ENCODE measurements around the gene NARF.
"Not testable (repeated sequence)": the region's sequence is repeated elsewhere in the genome, so short reads cannot be mapped to it uniquely, and the experiment has no call there.

Gene NARF

DNA sequence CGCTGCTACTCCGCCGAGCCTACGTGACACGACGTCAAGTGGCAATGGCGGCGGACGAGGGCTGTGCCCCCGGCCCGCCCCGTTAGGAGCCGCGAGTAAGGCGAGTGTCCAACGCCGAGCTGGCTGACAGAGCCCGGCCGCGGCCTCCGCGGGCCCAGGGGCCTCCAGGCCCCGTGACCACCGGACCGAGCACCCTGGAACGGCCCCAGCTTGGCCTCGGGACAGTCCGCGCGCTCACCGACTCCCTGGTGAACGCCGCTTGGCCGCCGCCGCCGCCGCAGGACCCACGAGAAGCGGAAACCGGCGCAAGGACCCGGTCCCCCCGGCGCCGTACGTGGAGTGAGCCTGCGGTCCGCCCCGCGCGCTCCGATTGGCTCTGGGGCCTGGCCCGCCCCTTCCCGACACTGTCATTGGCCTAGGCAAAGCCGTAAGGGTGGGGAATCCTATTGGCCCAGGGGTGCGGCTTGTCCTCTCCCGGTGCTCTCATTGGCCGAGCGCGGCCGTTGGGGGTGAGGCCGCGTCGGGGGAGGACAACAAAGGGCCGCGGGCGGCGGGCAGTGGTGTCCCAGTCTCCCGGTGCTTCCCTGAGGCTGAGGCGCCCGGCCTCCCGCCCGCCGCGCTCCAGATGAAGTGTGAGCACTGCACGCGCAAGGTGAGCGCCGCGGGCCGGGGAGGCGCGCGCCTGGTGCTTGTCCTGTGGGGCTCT, at the start of gene NARF:
TSS of gene NARF (plus strand) at position 563 of the 706 bp plus-strand sequence. CDS start at position 626, 63 bp downstream.
- DNase-seq = peak; percentile 95 to 100 (median 99)
- intact Hi-C loops (cut with DNase I) = loop anchor here (5.0 kb wide), 1 partner anchor 39 kb away; no protein-coding TSS in a partner anchor

DNA sequence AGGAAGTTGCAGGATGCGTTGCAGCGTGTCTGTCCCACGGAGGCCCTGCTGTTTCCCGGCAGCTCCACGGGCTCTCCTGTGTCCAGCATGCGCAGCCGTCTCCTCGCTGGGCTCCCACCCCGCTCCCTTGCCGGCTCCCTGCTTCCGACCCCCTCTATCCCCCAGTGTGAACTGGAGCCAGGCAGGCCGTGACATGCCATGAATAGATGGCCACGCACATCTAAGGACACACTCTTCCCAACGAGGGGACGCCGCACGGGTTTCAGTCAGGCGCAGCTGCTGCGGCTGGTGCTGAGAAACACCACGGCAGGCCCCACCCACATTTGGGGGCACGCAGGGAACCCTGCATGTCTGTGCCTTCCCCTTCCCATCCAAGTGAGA, 49.6 kb upstream of the NARF start:
- no peak for DNase-seq
- intact Hi-C loops (cut with DNase I) = no loop called here

DNA sequence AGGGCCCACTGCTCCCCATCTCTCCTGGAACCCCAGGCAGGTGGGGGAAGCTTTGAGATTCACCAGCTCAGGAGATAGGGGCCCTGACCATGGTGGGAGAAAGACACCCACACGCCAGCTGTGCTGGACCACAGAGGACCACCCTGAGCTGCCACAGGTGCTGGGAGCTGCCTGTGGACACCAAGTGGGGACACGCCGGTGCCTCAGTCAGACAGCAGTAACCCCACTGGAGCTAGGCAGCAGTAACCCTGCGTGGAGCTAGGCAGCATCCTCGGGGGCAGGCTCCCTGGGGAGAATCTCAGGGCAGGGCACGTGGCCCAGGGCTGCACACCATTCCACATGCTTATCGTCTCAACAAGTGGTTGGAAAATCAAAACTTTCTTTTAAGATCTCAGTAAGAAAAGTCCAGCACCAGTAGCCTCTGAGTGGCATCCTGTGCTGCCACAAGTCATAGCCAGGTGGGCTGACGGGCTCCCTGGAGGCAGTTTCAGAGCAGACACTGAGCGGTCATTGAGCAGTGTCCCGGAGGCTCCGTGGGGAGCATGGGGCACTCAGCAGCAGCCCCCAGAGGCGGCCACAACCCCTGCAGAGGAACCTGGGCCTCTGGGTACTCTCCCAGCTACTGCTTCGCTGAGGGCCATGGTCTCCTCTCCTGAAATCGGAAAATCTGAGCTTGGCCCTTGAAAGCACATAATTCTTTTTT, 48.4 kb upstream of the NARF start:
- DNase-seq = no peak
- intact Hi-C loops (cut with DNase I) = loop anchor here (10.0 kb wide), 1 partner anchor 165 kb away; no protein-coding TSS in a partner anchor

DNA sequence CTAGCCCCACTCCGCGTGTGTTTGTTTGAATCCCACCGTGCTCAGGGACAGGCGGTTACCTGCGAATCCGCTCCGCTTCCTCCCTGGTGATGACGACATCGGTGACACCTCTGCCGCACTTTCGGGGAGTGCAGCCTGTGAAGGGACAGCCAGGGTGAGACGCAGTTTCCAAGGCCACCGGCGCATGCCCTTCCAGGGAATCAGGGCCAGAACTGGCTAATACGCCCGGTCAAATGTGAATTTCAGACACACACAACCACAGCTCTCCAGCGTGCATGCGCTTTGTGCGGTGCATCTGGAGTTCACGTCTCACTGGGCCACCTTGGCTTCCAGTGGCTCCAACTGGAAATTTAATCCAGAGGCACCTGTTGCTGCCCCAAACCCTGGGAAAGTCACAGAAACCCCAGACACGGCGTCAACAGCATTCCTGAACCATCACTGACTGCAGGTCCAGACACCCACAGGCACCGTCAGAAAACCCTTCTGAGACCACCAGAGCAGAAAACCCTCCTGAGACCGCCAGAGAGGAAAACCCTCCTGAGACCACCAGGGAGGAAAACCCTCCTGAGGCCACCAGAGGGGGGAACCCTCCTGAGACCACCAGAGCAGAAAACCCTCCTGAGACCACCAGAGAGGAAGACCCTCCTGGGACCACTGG, 47.0 kb upstream of the NARF start:
- intact Hi-C loops (cut with DNase I) = loop anchor here (10.0 kb wide), 1 partner anchor 167 kb away; no protein-coding TSS in a partner anchor
- no peak for DNase-seq

DNA sequence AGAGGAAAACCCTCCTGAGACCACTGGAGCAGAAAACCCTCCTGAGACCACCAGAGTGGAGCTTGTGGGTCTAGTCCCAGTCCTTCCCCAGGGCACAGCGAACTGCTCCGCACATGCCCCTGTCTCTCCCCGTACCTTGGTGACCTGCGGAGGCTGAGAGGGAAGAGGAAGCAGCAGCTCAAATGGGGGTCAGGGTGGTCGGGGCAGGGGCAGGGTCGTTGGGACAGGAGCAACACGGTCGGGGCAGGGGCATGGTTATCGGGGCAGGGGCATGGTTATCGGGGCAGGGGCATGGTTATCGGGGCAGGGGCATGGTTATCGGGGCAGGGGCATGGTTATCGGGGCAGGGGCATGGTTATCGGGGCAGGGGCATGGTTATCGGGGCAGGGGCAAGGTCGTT, 46.5 kb upstream of the NARF start:
- intact Hi-C loops (cut with DNase I) = loop anchor here (10.0 kb wide), 1 partner anchor 167 kb away; no protein-coding TSS in a partner anchor
- DNase-seq = not testable (repeated sequence)

DNA sequence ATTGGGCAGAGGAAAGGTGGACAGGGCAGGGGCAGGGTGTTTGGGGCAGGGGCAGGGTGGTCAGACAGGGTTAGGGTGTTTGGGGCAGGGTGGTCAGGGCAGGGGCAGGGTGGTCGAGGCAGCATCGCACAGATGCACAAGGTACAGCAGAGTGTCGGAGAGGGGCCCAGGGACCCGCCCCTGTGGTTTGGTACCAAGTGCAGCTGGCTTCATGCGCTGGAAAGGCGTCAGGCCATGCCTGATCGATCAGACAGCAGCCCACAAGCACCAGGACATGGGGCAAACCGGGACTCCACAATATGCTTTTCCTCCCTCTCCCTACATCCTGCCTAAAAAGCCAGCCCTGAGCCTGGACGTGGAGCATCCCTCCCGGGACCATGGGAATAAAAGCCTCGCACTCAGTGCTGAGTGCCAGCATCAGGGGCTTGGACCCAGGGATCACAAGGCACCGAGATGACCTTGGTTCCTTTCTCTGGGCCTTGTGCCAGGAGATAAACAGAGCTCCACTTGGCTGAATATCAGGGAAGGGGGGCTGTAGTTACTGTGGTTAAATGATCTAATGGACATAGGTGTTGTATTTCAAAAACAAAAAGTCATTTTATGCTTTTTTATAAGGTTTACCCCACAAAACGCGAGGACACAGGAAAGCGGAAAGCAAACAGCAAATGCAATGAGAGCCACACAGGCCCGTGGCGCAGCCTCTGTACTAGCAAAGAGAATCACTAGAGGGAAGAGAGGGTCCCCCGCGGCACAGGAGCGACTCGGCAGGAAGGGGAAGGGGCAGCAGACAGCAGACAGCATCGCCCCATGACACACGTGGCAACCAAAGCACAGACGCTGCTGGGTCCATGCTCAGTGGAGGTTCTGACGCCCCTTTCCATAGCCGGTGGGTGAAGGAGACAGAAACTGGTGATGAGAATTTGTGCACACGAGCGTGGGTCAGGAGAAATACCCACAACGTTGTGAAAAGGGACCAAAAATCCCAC, 45.7 kb upstream of the NARF start:
- intact Hi-C loops (cut with DNase I) = loop anchor here (10.0 kb wide), 1 partner anchor 168 kb away; no protein-coding TSS in a partner anchor

DNA sequence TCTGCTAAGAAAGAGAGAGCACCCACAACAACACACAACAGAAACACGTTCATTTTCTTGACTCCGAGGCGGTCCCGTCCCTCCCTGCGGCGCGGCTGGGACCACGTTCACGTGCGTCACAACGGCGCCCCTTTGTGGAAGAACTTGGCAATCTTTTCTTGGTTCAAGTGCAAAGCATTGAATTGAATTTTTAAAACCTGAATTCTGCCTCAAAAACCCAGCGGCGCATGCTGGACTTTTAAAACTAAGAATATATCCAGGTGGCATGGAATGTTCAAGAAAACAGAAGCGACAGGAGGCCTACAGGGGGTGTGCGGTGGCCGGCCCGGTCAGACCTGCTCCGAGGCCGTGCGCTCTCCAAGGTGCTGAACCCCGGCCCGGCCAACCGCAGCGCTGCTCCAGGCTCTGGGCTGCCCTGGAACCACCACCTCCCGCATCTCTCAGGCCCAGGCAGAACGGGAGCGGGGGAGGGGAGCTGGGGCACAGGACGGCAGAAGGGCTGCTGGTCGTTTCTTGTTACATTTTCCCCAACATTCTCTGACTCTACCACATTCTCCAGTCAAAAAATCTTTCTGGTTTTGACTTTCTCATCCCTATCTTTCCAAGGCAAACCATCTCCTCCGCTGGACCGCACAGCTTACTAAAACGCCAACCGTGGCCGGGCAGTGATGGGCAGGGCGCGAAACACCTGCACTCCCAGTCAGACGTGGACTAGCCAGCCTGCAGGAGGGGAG, 43.8 kb upstream of the NARF start:
- intact Hi-C loops (cut with DNase I) = loop anchor here (1.0 to 10.0 kb wide), 2 partner anchors 62 to 170 kb away; no protein-coding TSS in a partner anchor
- DNase-seq = peak in 9 of 10 donors; percentile 40 to 95 (median 68)

More for the DNA sequence above, 45.7 kb upstream of the NARF start:
- DNase-seq = peak in 1 of 10 donors; percentile 67

DNA sequence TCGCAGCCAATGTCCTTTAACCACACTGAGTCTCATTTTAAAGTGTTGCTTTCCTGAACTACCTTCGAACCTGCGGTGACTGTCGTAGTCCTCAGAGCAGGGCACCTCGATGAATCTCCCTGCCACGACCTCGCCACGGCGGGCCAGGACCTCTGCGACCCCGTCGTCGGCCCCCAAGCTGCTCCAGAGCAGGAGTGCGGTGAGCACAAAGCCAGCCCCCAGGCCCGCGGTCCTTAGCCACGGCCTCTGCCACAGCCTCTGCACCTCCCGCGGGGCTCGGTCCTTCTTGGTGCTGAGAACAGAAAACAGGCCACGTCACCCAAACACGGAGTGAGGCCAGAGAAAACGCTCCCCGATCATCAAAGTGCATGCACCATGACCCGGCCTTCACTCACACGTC, 43.2 kb upstream of the NARF start:
- no peak for DNase-seq
- intact Hi-C loops (cut with DNase I) = loop anchor here (10.0 kb wide), 1 partner anchor 171 kb away; no protein-coding TSS in a partner anchor

DNA sequence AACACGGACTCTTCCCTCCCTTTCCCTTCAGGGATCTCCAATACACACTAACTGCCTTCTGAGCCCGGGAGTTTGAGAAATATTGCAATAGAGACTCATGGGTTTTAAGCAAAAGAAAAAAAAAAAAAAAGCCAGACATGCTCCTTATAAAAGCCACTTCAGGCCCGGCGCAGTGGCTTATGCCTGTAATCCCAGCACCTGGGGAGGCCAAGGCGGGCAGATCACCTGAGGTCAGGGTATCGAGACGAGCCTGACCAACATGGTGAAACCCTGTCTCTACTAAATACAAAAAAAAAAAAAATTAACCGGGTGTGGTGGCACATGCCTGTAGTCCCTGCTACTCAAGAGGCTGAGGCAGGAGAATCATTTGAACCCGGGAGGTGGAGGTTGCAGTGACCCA, 42.8 kb upstream of the NARF start:
- DNase-seq = no peak
- intact Hi-C loops (cut with DNase I) = loop anchor here (10.0 kb wide), 1 partner anchor 171 kb away; no protein-coding TSS in a partner anchor

DNA sequence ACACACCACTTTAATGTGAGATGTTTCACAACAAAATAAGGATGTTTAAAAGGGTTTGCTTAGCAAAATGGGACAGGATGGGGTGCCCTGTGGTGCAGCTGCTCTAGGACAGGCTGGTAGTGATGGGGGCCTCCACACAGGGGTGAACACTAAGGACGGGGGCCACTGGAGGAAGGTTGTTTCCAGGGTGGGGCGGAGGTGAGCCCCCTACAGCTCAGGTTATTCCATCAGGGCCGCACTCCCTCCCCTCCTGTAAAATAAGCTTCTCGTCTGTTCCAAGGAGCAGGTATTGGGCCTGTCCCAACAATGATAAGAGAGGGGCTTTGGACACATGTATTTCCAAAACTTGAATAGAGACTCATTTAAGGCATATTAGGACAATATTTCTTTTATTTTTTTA, 42.3 kb upstream of the NARF start:
- DNase-seq = no peak
- intact Hi-C loops (cut with DNase I) = loop anchor here (10.0 kb wide), 1 partner anchor 171 kb away; no protein-coding TSS in a partner anchor

DNA sequence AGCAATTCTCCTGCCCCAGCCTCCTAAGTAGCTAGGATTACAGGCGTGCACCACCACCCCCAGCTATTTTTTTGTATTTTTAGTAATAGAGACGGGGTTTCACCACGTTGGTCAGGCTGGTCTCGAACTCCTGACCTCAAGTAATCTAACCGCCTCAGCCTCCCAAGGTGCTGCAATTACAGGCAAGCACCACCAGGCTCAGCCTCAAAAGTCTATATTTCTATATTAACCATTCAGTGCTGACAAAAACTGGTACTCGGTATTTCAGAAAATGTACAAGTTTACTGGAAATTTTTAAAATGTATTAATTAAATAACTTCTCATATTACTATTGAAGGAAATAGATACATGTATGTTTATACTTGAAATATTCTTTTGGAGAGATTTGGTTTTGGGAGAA, 41.8 kb upstream of the NARF start:
- no peak for DNase-seq
- intact Hi-C loops (cut with DNase I) = loop anchor here (10.0 kb wide), 1 partner anchor 172 kb away; no protein-coding TSS in a partner anchor

DNA sequence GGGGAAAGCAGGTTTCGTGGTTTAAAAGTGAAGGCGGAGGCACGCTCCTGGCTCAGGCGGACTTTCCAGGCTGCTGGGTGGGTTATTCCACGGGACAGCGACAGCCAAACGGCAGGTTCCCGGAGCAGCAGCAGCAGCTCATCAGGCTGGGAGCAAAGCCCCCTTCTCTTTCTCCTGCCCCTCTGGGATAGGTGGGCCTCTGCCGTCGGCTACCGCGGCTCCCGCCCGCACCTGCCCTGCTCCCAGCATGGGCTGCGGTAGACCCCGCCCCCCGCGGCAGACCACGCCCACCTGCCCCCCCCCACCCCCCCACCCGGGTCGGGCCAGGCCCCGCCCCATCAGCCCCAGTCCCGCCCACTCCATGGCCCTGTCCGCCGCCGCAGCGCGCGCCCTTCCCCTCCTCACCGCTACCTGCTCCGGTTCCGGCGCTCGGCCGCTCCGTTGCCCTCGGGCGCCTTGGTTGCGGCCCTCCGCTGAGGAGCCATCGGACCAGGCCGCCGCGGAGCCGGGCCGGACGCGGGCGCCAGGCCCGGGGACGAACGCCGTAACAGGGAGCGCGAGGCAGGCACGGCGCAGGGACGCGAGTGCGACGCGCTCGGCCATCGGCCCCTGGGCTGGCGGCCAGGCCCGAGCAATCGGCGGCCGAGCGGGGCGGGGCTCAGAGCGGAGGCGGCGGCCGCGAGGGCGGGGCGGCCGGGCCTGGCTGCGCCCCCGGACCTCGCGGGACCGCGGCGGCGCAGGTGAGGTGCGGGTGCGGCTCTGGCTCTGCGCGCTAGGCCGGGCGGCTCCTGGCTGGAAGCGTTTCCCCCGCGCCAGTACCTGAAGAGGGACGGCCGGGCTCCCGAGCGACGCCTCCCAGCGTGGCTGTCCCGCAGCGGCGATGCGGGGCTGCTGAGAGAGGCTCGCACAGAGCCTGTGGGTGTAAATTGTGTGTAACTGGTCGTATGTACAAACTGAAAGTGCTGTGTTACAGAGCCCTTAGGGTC, 40.2 kb upstream of the NARF start, which contains the start of the genes HEXD and OGFOD3:
TSS of gene HEXD (plus strand) at position 347 of the 986 bp plus-strand sequence. CDS start 1,453 bp downstream, outside the sequence.
TSS of gene OGFOD3 (minus strand) at position 586 of the 986 bp plus-strand sequence. CDS start at position 485, 101 bp downstream.
- intact Hi-C loops (cut with DNase I) = loop anchor here (10.0 kb wide), 1 partner anchor 173 kb away; no protein-coding TSS in a partner anchor

DNA sequence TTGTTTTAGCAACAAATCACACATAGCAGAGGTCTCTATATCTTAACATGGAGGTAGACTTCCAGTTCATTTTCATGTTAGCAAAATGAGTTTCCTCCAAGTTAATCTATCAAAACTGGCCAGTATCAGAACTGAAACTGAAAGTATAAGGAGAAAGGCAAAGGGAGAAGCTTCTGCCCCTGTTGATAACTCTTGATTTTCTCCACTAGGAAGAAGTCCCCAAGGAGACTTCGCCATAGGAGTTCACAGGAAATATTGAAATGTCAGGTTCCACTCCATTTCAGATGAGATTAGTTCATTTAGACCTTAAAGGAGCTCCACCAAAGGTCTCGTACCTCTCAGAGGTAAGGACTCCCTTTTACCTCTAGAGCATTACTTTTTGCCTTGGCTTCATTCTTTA, 39.0 kb upstream of the NARF start:
- DNase-seq = no peak
- intact Hi-C loops (cut with DNase I) = loop anchor here (10.0 kb wide), 1 partner anchor 175 kb away; no protein-coding TSS in a partner anchor

More for the DNA sequence above, 40.2 kb upstream of the NARF start, which contains the start of the genes HEXD and OGFOD3:
- peak; percentile 59 to 97 (median 74) for DNase-seq

DNA sequence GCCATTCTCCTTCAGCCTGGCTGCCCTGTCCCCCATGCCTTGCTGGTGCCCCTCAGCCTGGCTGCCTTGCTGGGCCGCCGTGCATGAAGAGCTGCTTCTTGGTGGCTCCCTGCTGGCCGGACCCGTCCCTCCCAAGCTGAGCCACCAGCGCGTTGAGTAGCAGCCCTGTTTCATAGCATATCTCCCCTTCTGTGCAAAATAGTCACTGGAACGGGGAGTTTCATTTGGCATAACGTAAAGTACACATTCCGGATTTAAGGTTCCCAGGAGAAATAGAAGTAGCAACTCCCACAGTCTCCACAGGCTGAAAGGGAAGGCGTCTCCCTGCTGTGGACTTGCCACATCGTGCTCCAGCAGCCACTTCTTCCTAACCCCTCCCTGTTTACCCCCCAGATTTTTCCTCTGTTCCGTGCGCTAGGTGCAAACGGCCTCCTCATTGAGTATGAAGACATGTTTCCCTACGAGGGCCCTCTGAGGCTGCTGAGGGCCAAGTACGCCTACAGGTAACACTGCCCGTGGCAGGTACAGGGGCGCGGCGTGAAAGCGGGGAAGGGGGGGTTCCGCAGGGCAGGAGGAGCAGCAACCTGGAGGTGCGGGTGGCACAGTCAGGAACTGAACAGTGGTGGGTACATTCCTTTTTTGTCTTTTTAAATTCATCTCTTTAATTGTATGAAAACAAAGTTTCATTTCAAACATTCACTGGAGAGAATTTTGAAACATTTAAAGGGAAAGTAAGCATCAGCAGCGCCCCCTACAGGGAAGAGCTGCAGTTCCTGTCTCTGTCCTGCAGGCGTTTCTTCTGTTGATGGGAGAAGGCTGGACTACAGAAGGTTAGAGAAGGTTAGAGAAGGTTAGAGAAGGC, 34.3 kb upstream of the NARF start:
- intact Hi-C loops (cut with DNase I) = no loop called here
- DNase-seq = peak in 3 of 10 donors; percentile 49 to 60 (median 56)

DNA sequence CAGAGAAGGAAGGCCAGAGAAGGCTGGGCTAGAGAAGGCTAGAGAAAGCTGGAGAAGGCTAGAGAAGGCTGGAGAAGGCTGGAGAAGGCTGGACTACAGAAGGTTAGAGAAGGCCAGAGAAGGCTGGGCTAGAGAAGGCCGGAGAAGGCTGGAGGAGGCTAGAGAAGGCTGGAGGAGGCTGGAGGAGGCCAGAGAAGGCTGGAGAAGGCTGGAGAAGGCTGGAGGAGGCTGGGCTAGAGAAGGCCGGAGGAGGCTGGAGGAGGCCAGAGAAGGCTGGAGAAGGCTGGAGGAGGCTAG, 33.7 kb upstream of the NARF start:
- intact Hi-C loops (cut with DNase I) = no loop called here
- DNase-seq = no peak

DNA sequence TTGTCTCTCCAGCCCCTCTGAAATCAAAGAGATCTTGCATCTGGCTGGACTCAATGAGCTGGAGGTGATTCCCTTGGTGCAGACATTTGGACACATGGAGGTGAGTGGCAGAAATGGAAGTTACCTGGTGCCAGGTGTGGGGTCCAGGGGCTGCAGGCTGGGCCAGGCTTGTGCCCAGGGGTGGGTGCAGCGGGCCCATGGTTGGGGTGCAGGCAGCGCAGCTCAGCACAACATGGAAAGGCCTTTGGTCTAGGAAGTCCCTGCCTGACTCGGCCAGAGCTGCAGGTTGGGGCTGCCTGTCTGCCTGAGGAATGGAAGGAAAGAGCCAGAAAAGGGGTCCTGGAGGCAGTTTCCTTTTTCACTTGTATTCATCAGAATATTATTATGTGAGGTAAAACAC, 30.0 kb upstream of the NARF start:
- DNase-seq = peak in 1 of 10 donors; percentile 55
- intact Hi-C loops (cut with DNase I) = no loop called here

Measured in posterior cingulate gyrus (tissue), 11 donors.